Transverse colon (tissue), 4 donors: Measurements from ENCODE around the gene HAPSTR1. TPM values are rescaled to one million over a fixed set of nuclear protein-coding genes. Genes with fewer than 3 reads are reported as not detected.

Experiments used
- DNase-seq: peaks from one replicate; pipeline ENCODE4 v3.0.0-alpha.2; 2019
- H3K27ac ChIP-seq, 4 donors: fragments of 200-600 bp; sonication (generic); 2 replicates each; pipeline ENCODE4 v1.5.1; 2016 to 2018; ENCODE audit warnings: inconsistent platforms in 4 of 4
- H3K27me3 ChIP-seq: fragments of 200-600 bp; sonication (generic); 2 replicates; pipeline ENCODE4 v1.5.1; 2017; ENCODE audit warnings: inconsistent platforms
- H3K36me3 ChIP-seq, 4 donors: fragments of 200-600 bp; sonication (generic); 2 replicates each; pipeline ENCODE4 v1.5.1; 2017 to 2019; ENCODE audit warnings: inconsistent platforms in 4 of 4
- H3K4me1 ChIP-seq, 4 donors: fragments of 200-600 bp; sonication (generic); 2 replicates each; pipeline ENCODE4 v1.5.1; 2017 to 2020; ENCODE audit warnings: inconsistent platforms in 4 of 4
- H3K4me3 ChIP-seq, 4 donors: fragments of 200-600 bp; sonication (generic); 1 replicate in 1 of 4; 2 replicates in 3 of 4; pipeline versions ENCODE4 v1.5.1 to v1.6.1; 2017 to 2019; ENCODE audit warnings: inconsistent platforms in 4 of 4
- H3K9me3 ChIP-seq, 2 donors: fragments of 200-600 bp; sonication (generic); 2 replicates each; pipeline ENCODE4 v1.5.1; 2017 to 2019; ENCODE audit warnings: inconsistent platforms in 2 of 2
- EP300 ChIP-seq: sonication (generic); formaldehyde crosslinking; IDR thresholded peaks from one replicate; pipeline ENCODE4 v1.6.1; 2017; ENCODE audit warnings: antibody characterized with exemption, low read depth
- POLR2A ChIP-seq: fragments of 450-650 bp; IDR thresholded peaks from one replicate; pipeline ENCODE4 v1.6.1; 2016; ENCODE audit warnings: antibody characterized with exemption, mild to moderate bottlenecking, moderate library complexity
- POLR2AphosphoS5 ChIP-seq, 3 donors: sonication (generic); formaldehyde crosslinking; IDR thresholded peaks; one replicate each; pipeline ENCODE4 v1.6.1; 2016; ENCODE audit warnings: antibody characterized with exemption in 3 of 3
- WGBS, 2 donors: methylation state at CpG; one replicate each; pipeline ENCODE4 v1.1.5; 2018; ENCODE audit warnings: low coverage in 1 of 2; 5-methylcytosine and 5-hydroxymethylcytosine counted together
- in situ Hi-C, 4 donors: fragments of 200-750 bp; cut with MboI; loops; one replicate each; pipeline versions ENCODE4 v1.15.0 to v1.15.1; 2017; ENCODE audit warnings: low sequenced_read_pairs in 3 of 4, low pct_ligation_motif_present in 1 of 4, low pct_unique_long_range_greater_than_20kb in 1 of 4
- intact Hi-C: fragments of 100-400 bp; cut with DNase I; formaldehyde crosslinking; loops from one replicate; pipeline ENCODE4 v1.15.1; 2023; ENCODE audit warnings: low total_unique reads
- total RNA-seq, 4 donors: library from RNA; depleted of rRNA; stranded (reverse); fragments of >200 nt; gene quantifications; one replicate each; pipeline ENCODE4 v1.1.0, GENCODE V29; 2016
- TF ChIP-seq, protein P1 (sequence below), 5 experiments: fragments of 200-600 bp in 3 of 5; fragments of 450-650 bp in 2 of 5; sonication (generic) in 3 of 5; IDR thresholded peaks; 1 replicate in 2 of 5; 2 replicates in 3 of 5; pipeline ENCODE4 v1.5.1; 2016 to 2017; ENCODE audit warnings: antibody characterized with exemption in 5 of 5, inconsistent platforms in 3 of 5, mild to moderate bottlenecking in 2 of 5, moderate library complexity in 1 of 5

Gene HAPSTR1
- total RNA-seq, 4 donors from 2014 or later = 41.4 to 68.5 (median 58.4) TPM

DNA sequence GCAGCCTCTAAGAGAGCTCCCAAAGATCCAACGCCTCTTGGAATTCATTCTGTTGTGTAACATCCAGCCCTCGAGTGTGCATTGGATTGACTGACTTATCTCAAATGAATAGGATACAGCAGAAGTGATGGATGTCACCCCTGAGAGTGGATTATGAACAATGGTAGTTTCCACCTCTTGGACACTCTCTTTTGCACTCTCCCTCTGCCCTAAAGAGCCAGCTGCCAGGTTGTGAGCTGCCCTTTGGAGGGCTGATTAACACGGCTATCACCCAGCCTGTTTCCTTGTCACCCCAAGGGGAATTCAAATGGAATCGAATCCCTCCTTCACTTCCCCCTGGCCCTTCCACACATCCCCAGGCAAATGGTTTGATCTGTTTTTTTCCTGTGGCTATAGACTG, 21.2 kb upstream of the HAPSTR1 start:
- WGBS, 2 donors = 77 to 80% methylated on average over 1 to 4 of the region's 4 CpGs
- Histone ChIP-seq H3K4me1 (no peaks in the 10 kb centered on the region), H3K27me3 (no peaks in the 10 kb centered on the region), H3K36me3 (no peaks in the 10 kb centered on the region), H3K4me3 (no peak overlapping the region), H3K27ac (no peak overlapping the region), H3K9me3 (no peaks in the 10 kb centered on the region)
- no peak for DNase-seq
- TF ChIP-seq POLR2AphosphoS5 (IDR thresholded peaks at IDR 0.05) = no peak
- TF ChIP-seq, protein P1, sequence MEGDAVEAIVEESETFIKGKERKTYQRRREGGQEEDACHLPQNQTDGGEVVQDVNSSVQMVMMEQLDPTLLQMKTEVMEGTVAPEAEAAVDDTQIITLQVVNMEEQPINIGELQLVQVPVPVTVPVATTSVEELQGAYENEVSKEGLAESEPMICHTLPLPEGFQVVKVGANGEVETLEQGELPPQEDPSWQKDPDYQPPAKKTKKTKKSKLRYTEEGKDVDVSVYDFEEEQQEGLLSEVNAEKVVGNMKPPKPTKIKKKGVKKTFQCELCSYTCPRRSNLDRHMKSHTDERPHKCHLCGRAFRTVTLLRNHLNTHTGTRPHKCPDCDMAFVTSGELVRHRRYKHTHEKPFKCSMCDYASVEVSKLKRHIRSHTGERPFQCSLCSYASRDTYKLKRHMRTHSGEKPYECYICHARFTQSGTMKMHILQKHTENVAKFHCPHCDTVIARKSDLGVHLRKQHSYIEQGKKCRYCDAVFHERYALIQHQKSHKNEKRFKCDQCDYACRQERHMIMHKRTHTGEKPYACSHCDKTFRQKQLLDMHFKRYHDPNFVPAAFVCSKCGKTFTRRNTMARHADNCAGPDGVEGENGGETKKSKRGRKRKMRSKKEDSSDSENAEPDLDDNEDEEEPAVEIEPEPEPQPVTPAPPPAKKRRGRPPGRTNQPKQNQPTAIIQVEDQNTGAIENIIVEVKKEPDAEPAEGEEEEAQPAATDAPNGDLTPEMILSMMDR (IDR thresholded peaks at IDR 0.05) = no peak
- intact Hi-C loops (no loop called here), in situ Hi-C loops (no loop called here)

DNA sequence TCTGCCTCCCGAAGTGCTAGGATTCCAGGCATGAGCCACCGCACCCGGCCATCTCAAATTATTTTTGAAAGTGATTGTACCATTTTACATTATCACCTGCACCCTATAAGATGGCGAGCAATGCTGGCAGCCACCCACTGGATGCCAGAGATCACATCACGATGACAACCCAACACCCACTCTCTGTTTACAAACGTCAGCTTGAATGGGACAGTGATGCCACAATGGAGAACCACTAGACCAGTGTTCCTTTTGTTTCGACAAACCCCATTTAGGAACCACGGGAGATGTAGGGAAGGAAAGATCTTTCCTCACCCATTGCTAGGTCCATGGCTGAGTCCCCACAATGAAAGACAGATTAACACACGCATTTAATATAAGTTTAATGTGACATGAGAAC, 20.1 kb upstream of the HAPSTR1 start:
- no peak overlapping the region for H3K27ac ChIP-seq
- H3K4me3 ChIP-seq = no peak overlapping the region
- no peaks in the 10 kb centered on the region for H3K4me1 ChIP-seq
- DNase-seq = no peak
- WGBS, 2 donors = 90 to 96% methylated on average over 8 to 9 of the region's 9 CpGs
- H3K27me3 ChIP-seq = no peaks in the 10 kb centered on the region
- no peaks in the 10 kb centered on the region for H3K9me3 ChIP-seq
- intact Hi-C loops = no loop called here
- in situ Hi-C loops = no loop called here
- TF ChIP-seq POLR2A (no peak), POLR2AphosphoS5 (IDR thresholded peaks at IDR 0.05) (no peak), EP300 (no peak)
- TF ChIP-seq, protein P1 (IDR thresholded peaks at IDR 0.05) = no peak
- H3K36me3 ChIP-seq = no peaks in the 10 kb centered on the region

DNA sequence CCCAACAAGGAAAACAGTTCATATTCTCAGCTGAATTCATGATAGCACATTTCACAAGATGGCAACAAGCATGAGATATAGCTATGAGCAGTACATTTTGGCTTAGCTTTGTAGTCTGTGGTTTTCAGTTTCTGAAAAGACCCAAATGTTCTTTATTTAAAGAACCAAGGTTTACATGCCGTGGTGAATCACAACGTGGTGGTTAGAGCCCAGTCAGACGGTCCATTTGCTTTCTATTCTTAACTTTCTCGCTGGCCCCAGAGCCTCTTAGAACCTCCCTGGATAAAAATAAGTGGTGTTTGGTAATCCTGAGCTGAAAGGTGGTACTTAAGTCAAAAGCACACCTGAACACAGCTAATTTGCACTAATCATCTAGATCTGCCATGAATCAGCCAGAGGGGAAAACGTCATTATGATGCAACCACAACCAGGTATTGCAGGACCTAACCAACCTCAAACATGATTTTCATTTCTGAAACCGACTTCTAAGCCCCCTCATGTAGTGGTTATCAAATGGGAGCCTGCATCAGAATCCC, 18.6 kb upstream of the HAPSTR1 start:
- no peak for TF ChIP-seq POLR2AphosphoS5 (IDR thresholded peaks at IDR 0.05)
- no peak for TF ChIP-seq POLR2A
- TF ChIP-seq, protein P1 (IDR thresholded peaks at IDR 0.05) = no peak
- no peak for TF ChIP-seq EP300
- intact Hi-C loops = no loop called here
- no peaks in the 10 kb centered on the region for H3K9me3 ChIP-seq
- DNase-seq = no peak
- H3K27ac ChIP-seq = peak overlapping the region in 1 of 4 donors; percentile 41
- no peak overlapping the region for H3K4me3 ChIP-seq
- H3K4me1 ChIP-seq = no peaks in the 10 kb centered on the region
- H3K27me3 ChIP-seq = no peaks in the 10 kb centered on the region
- no peaks in the 10 kb centered on the region for H3K36me3 ChIP-seq
- 51 to 60% methylated on average over 2 to 6 of the region's 6 CpGs for WGBS, 2 donors
- in situ Hi-C loops = no loop called here

DNA sequence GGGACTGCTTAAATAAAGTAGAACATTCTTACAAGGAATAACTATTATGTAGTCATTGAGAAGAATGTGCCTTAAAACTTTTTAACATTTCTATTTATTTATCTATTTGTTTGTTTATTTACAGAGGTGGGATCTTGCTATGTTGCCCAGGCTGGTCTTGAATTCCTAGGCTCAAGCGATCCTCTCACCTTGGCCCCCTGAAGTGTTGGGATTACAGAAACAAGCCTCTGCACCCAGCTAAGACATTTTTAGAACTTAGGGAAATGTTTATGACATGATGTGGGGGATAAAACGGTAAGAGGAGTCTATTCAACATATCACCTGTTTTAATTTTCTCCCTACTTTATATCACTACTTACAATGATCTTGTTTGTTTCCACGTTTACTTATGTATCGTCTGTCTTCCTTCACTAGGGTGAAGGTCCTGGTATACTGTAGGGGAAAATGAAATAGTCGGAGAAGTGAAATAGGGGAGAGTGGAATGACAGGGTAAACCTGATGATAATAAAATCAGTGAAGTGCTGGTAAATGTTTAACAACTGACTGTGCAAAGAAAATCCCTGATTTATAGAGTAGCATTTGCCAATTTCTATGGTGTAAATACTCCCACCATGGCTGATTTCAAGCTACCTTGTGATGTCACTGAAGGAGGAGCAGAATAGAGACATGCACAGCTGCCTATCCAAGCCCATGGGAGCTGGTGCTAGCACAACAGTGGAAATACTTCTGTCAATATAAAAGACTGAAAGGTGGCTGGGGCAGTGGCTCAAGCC, 16.0 kb upstream of the HAPSTR1 start:
- DNase-seq = no peak
- no peaks in the 10 kb centered on the region for H3K36me3 ChIP-seq
- in situ Hi-C loops = no loop called here
- H3K4me3 ChIP-seq = no peak overlapping the region
- H3K9me3 ChIP-seq = no peaks in the 10 kb centered on the region
- no peaks in the 10 kb centered on the region for H3K4me1 ChIP-seq
- WGBS, 2 donors = 57 to 69% methylated on average over 5 of the region's 5 CpGs
- no peak overlapping the region for H3K27ac ChIP-seq
- no peaks in the 10 kb centered on the region for H3K27me3 ChIP-seq
- intact Hi-C loops = no loop called here
- TF ChIP-seq POLR2A (no peak), POLR2AphosphoS5 (IDR thresholded peaks at IDR 0.05) (no peak), EP300 (no peak)
- TF ChIP-seq, protein P1 (IDR thresholded peaks at IDR 0.05) = no peak
